GM23338 (cell line): ENCODE results near the gene CYP4F22. TPM values are rescaled to one million over a fixed set of nuclear protein-coding genes. Genes with fewer than 3 reads are reported as not detected.

Experiments used
- polyA plus RNA-seq: library from polyadenylated mRNA; unstranded; fragments of >200 nt; fragmentation: Nextera tagmentation; extraction: Ambion mirVana; gene quantifications from 2 replicates; pipeline ENCODE4 v1.2.1, GENCODE V29; 2016
- total RNA-seq: library from RNA; depleted of rRNA; stranded (reverse); fragments of >200 nt; shearing (Covaris generic); gene quantifications from 2 replicates; pipeline ENCODE4 v1.2.3, GENCODE V29; 2014; rRNA removed

Gene CYP4F22
- total and polyA plus RNA-seq, 2 experiments from 2014 or later = 0.24 to 1.5 TPM

Other genes starting within 250 kb of the CYP4F22 start
- 63.5 and 63.8 TPM in 2 replicates for gene BRD4, start 176.0 kb upstream of the CYP4F22 start, total RNA-seq
- gene BRD4, start 176.0 kb upstream of the CYP4F22 start, polyA plus RNA-seq = 115 and 127 TPM in 2 replicates
- 26.4 and 36.5 TPM in 2 replicates for gene AKAP8, start 128.7 kb upstream of the CYP4F22 start, total RNA-seq
- 22.4 and 25.2 TPM in 2 replicates for gene AKAP8, start 128.7 kb upstream of the CYP4F22 start, polyA plus RNA-seq
- gene AKAP8L, start 89.5 kb upstream of the CYP4F22 start, total RNA-seq = 143 and 165 TPM in 2 replicates
- 72.2 and 78.8 TPM in 2 replicates for gene AKAP8L, start 89.5 kb upstream of the CYP4F22 start, polyA plus RNA-seq
- 29.0 and 39.5 TPM in 2 replicates for gene WIZ, start 58.6 kb upstream of the CYP4F22 start, total RNA-seq
- 8.9 and 10.3 TPM in 2 replicates for gene WIZ, start 58.6 kb upstream of the CYP4F22 start, polyA plus RNA-seq
- gene RASAL3, start 44.0 kb upstream of the CYP4F22 start, total RNA-seq = 1.3 and 1.9 TPM in 2 replicates
- 1.6 and 1.8 TPM in 2 replicates for gene RASAL3, start 44.0 kb upstream of the CYP4F22 start, polyA plus RNA-seq
- gene PGLYRP2, start 29.0 kb upstream of the CYP4F22 start, total RNA-seq = not detected in 2 replicates
- not detected in 2 replicates for gene PGLYRP2, start 29.0 kb upstream of the CYP4F22 start, polyA plus RNA-seq
- gene CYP4F8, start 106.7 kb downstream of the CYP4F22 start, total RNA-seq = not detected in 2 replicates
- gene CYP4F8, start 106.7 kb downstream of the CYP4F22 start, polyA plus RNA-seq = not detected in 2 replicates
- gene CYP4F3, start 132.4 kb downstream of the CYP4F22 start, total RNA-seq = not detected in 2 replicates
- gene CYP4F3, start 132.4 kb downstream of the CYP4F22 start, polyA plus RNA-seq = not detected in 2 replicates
- not detected in 2 replicates for gene CYP4F12, start 164.6 kb downstream of the CYP4F22 start, total RNA-seq
- gene CYP4F12, start 164.6 kb downstream of the CYP4F22 start, polyA plus RNA-seq = not detected in 2 replicates
- not detected in 2 replicates for gene OR10H2, start 219.5 kb downstream of the CYP4F22 start, total RNA-seq
- gene OR10H2, start 219.5 kb downstream of the CYP4F22 start, polyA plus RNA-seq = not detected in 2 replicates
- gene OR10H3, start 229.5 kb downstream of the CYP4F22 start, total RNA-seq = not detected in 2 replicates
- not detected in 2 replicates for gene OR10H3, start 229.5 kb downstream of the CYP4F22 start, polyA plus RNA-seq